ENCODE measurements around the gene KRTAP5-11.
"Not testable (repeated sequence)": the region's sequence is repeated elsewhere in the genome, so short reads cannot be mapped to it uniquely, and the experiment has no call there.

GRCh38 chr11:71566626-71567599 is 15.8 kb downstream of the KRTAP5-11 start:
- not testable (repeated sequence) for TF ChIP-seq CTCF (IDR thresholded peaks at IDR 0.05); ZFX (IDR thresholded peaks at IDR 0.05; ENCODE audit: borderline replicate concordance)

Measured in 22Rv1 (cell line).